A673 (cell line): ENCODE results near the gene MR1. TPM values are rescaled to one million over a fixed set of nuclear protein-coding genes. Genes with fewer than 3 reads are reported as not detected.

Experiments
- BruUV-seq: library from RNA; stranded (reverse); fragments of 400-500 nt; replicated peaks from 2 replicates; lab custom pipeline; 2021; lab: Mats Ljungman, UMichigan
- CTCF ChIA-PET: fragments of 300-600 bp; sonication (Branson Sonifier 250); formaldehyde crosslinking; loops from one replicate; lab custom pipeline; 2022; ENCODE audit warnings: antibody characterized with exemption; lab: Charles Lee
- POLR2A ChIA-PET: fragments of 300-600 bp; sonication (Branson Sonifier 250); formaldehyde crosslinking; loops from one replicate; lab custom pipeline; 2022; ENCODE audit warnings: antibody characterized with exemption; ENCODE audit not compliant: low non-redundant PET; lab: Charles Lee
- DNase-seq: peaks from one replicate; pipeline ENCODE4 v3.0.0-alpha.2; 2015; ENCODE audit warnings: low spot score
- H3K27ac ChIP-seq: fragments of 200-600 bp; sonication (generic); 2 replicates; pipeline ENCODE4 v1.5.1; 2016; ENCODE audit warnings: mixed run types, low read depth, mild to moderate bottlenecking, mixed read lengths, antibody characterized with exemption, low read length; ENCODE audit not compliant: poor library complexity, severe bottlenecking
- H3K27me3 ChIP-seq: fragments of 200-600 bp; sonication (generic); replicated peaks from 2 replicates; pipeline ENCODE4 v1.6.1; 2017; ENCODE audit warnings: mixed run types, low read depth, mild to moderate bottlenecking, mixed read lengths, antibody characterized with exemption, low read length; ENCODE audit not compliant: insufficient read depth, poor library complexity
- H3K36me3 ChIP-seq: fragments of 200-600 bp; sonication (generic); 2 replicates; pipeline ENCODE4 v1.6.1; 2016; ENCODE audit warnings: mixed run types, mild to moderate bottlenecking, mixed read lengths, antibody characterized with exemption, low read length; ENCODE audit not compliant: insufficient read depth, poor library complexity, severe bottlenecking
- H3K4me1 ChIP-seq: fragments of 200-600 bp; sonication (generic); 2 replicates; pipeline ENCODE4 v1.6.1; 2017; ENCODE audit warnings: mixed run types, mild to moderate bottlenecking, mixed read lengths, antibody characterized with exemption, low read length; ENCODE audit not compliant: insufficient read depth, poor library complexity, severe bottlenecking
- H3K4me3 ChIP-seq: fragments of 200-600 bp; sonication (generic); 2 replicates; pipeline ENCODE4 v1.5.1; 2016; ENCODE audit warnings: low read depth, mixed run types, mild to moderate bottlenecking, mixed read lengths, low read length; ENCODE audit not compliant: poor library complexity, severe bottlenecking
- H3K9me3 ChIP-seq: fragments of 200-600 bp; sonication (generic); 2 replicates; pipeline ENCODE4 v1.6.1; 2016; ENCODE audit warnings: mixed run types, low read depth, mild to moderate bottlenecking, mixed read lengths, antibody characterized with exemption, low read length; ENCODE audit not compliant: poor library complexity, severe bottlenecking
- EZH2 ChIP-seq: fragments of 200-600 bp; sonication (generic); IDR thresholded peaks from 2 replicates; pipeline ENCODE4 v1.6.1; 2017; ENCODE audit warnings: borderline replicate concordance, low read depth, mild to moderate bottlenecking, mixed read lengths, antibody characterized with exemption, low read length; ENCODE audit not compliant: poor library complexity, severe bottlenecking
- intact Hi-C: fragments of 100-400 bp; cut with micrococcal nuclease; formaldehyde crosslinking; loops from one replicate; pipeline ENCODE4 v1.10.0; 2022; ENCODE audit not compliant: unreplicated experiment
- total RNA-seq: library from RNA; stranded (reverse); gene quantifications from 2 replicates; pipeline ENCODE4 v1.2.3, GENCODE V29; 2021
- TF ChIP-seq, protein P1 (sequence below): fragments of 300-800, 200-600 bp; sonication (generic); conservative IDR thresholded peaks from 2 replicates; pipeline ENCODE4 v1.5.1; 2017; ENCODE audit warnings: low read depth, mild to moderate bottlenecking, antibody characterized with exemption, low read length, moderate library complexity, mixed read lengths

The MR1 gene
- total RNA-seq, 1 experiment from 2014 or later: 2.6 TPM

GRCh38 chr1:181075766-181076350 is 42.1 kb downstream of the MR1 start:
- CTCF ChIA-PET: no interaction called here
- Histone ChIP-seq H3K27me3 (no peaks in the 10 kb centered on the region), H3K9me3 (no peaks in the 10 kb centered on the region), H3K4me3 (no peak overlapping the region), H3K36me3 (no peaks in the 10 kb centered on the region), H3K27ac (no peak overlapping the region), H3K4me1 (peaks cover 19% of the 10 kb centered on the region)
- TF ChIP-seq EZH2: no peak
- TF ChIP-seq, protein P1, sequence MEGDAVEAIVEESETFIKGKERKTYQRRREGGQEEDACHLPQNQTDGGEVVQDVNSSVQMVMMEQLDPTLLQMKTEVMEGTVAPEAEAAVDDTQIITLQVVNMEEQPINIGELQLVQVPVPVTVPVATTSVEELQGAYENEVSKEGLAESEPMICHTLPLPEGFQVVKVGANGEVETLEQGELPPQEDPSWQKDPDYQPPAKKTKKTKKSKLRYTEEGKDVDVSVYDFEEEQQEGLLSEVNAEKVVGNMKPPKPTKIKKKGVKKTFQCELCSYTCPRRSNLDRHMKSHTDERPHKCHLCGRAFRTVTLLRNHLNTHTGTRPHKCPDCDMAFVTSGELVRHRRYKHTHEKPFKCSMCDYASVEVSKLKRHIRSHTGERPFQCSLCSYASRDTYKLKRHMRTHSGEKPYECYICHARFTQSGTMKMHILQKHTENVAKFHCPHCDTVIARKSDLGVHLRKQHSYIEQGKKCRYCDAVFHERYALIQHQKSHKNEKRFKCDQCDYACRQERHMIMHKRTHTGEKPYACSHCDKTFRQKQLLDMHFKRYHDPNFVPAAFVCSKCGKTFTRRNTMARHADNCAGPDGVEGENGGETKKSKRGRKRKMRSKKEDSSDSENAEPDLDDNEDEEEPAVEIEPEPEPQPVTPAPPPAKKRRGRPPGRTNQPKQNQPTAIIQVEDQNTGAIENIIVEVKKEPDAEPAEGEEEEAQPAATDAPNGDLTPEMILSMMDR: no peak
- DNase-seq: no peak
- no TSS peak for BruUV-seq
- POLR2A ChIA-PET: no interaction called here
- intact Hi-C loops: no loop called here

DNA sequence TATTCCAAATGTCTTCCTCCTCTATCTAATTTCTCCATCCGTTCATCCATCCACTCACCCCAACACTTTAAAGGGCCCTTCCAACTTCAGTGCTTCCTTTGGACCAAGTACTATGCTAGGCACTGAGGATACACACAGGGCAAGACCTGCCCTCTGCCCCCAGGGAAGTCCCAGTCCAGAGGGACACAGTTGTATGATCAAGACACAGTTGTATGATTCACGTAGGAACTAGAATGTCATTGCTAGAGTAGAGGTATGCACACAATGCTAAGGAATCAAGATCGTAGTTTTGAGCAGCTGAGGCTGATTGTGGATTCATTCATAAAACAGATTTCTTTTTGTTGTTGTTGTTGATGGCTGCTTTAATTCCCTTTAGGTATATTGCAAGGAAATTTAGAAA is 43.1 kb downstream of the MR1 start:
- Histone ChIP-seq H3K4me1 (peaks cover 19% of the 10 kb centered on the region), H3K27me3 (no peaks in the 10 kb centered on the region), H3K36me3 (no peaks in the 10 kb centered on the region), H3K4me3 (no peak overlapping the region), H3K9me3 (no peaks in the 10 kb centered on the region), H3K27ac (no peak overlapping the region)
- no TSS peak for BruUV-seq
- intact Hi-C loops: no loop called here
- TF ChIP-seq, protein P1: no peak
- TF ChIP-seq EZH2: no peak
- POLR2A ChIA-PET: no interaction called here
- no peak for DNase-seq
- CTCF ChIA-PET: no interaction called here

DNA sequence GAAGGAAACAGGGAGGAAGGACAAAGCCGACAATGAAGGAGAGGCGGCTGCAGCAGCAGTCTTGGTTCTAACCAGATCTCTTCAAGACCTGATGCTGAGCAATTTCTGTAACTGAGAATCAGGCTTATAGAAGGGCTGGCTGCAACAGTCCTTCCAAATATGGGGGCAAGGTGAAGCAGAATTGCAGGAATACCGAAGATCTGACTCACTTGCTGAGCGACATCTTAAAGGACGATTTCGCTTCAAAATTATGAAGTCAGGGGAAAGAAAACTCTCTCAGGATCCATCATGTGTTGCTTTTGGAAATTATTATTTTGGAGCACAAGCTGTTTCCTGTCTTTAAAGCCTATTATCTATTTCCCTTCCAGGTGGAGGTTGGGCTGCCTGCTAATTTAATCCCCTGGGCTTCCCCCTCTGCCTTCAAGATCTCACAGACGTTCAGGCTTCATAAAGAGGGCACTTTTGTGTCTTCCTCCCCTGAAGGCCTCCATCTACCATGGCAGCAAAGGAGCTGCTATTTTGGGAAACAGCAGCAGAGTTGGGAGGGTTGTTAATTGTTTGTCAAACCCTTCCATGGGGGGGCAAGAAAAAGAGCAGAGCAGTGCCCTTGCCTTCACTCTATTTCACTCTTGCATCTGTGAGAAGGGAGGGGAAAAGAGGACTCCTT is 43.9 kb downstream of the MR1 start:
- no TSS peak for BruUV-seq
- Histone ChIP-seq H3K36me3 (no peaks in the 10 kb centered on the region), H3K9me3 (no peaks in the 10 kb centered on the region), H3K27ac (peak overlapping the region; percentile 18), H3K4me3 (no peak overlapping the region), H3K4me1 (peaks cover 19% of the 10 kb centered on the region), H3K27me3 (no peaks in the 10 kb centered on the region)
- intact Hi-C loops: no loop called here
- no peak for TF ChIP-seq EZH2
- TF ChIP-seq, protein P1: no peak
- no peak for DNase-seq
- ChIA-PET POLR2A (no interaction called here), CTCF (no interaction called here)
